NB4 (cell line): ENCODE data around the gene MIEF2.

Experiments
- CTCF ChIP-seq: IDR thresholded peaks from one replicate; pipeline ENCODE4 v1.5.1; 2012; ENCODE audit warnings: low read depth, low read length
- MAX ChIP-seq: IDR thresholded peaks from 2 replicates; pipeline ENCODE4 v1.6.1; 2011; ENCODE audit warnings: low read depth, low read length
- MYC ChIP-seq: IDR thresholded peaks from 2 replicates; pipeline ENCODE4 v1.6.1; 2011; ENCODE audit warnings: low read depth, low read length
- POLR2A ChIP-seq: IDR thresholded peaks from 2 replicates; pipeline ENCODE4 v1.6.1; 2011; ENCODE audit warnings: mild to moderate bottlenecking; ENCODE audit not compliant: insufficient read length; ENCODE audit errors: extremely low read depth

DNA sequence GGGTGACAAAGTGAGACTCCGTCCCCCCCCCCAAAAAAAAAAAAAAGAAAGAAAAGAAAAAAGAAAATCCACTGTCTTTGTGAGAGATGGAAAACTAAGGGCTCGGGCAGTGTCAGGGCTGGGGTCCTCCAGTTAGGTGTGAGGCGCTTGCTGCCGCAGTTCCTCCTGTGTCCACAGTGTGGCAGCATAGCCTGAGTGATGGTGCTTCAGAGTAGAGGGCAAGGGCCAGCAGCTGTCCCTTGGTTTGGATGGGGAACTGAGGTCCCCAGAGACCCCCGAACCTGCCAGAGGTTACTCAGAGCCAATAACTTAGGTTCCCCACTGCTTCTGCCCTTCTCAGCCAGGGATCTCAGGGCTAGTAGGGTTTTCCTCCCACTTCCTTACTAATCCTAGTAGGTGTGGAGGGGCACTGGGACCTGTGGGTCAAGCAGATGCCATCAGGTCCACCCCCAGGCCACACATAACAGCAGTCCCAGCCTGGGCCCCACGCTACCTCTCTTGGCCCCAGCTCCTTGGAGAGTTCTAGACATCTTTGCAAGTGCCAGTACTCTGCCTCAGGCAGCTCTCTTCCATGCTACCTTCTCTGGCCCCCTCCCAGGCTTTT, 42.9 kb upstream of the MIEF2 start:
- TF ChIP-seq CTCF = peak; percentile 99
- TF ChIP-seq MAX = no peak
- TF ChIP-seq POLR2A = no peak
- TF ChIP-seq MYC = no peak
